NT2/D1 (cell line): ENCODE results near the gene TMEM163.
"Not testable (repeated sequence)": the region's sequence is repeated elsewhere in the genome, so short reads cannot be mapped to it uniquely, and the experiment has no call there.

ENCODE experiments used
- DNase-seq: peaks from one replicate; pipeline ENCODE4 v3.0.0-alpha.2; 2011; ENCODE audit warnings: low read depth, low spot score
- H3K27me3 ChIP-seq: 2 replicates; pipeline ENCODE4 v1.6.0; 2011; ENCODE audit warnings: mild to moderate bottlenecking; ENCODE audit not compliant: insufficient read length, insufficient read depth
- H3K36me3 ChIP-seq: 2 replicates; pipeline ENCODE4 v1.6.1; 2011; ENCODE audit warnings: mild to moderate bottlenecking, low read length, mixed read lengths; ENCODE audit not compliant: insufficient read depth, insufficient read length
- H3K4me1 ChIP-seq: 2 replicates; pipeline ENCODE4 v1.5.1; 2011; ENCODE audit not compliant: insufficient read depth, insufficient read length
- H3K4me3 ChIP-seq: 2 replicates; pipeline ENCODE4 v1.5.1; 2011; ENCODE audit warnings: low read depth; ENCODE audit not compliant: insufficient read length
- H3K9ac ChIP-seq: 2 replicates; pipeline ENCODE4 v1.6.0; 2011; ENCODE audit warnings: low read depth; ENCODE audit not compliant: insufficient read length
- H3K9me3 ChIP-seq: 2 replicates; pipeline ENCODE4 v1.5.1; 2011; ENCODE audit warnings: mild to moderate bottlenecking, low read length; ENCODE audit not compliant: insufficient read depth
- SUZ12 ChIP-seq: IDR thresholded peaks from 2 replicates; pipeline ENCODE4 v1.6.1; 2011; ENCODE audit not compliant: insufficient read length, insufficient read depth; ENCODE audit errors: extremely low read depth
- YY1 ChIP-seq: IDR thresholded peaks from 2 replicates; pipeline ENCODE4 v1.6.1; 2011; ENCODE audit not compliant: insufficient read length, insufficient read depth
- ZNF274 ChIP-seq: IDR thresholded peaks from 2 replicates; pipeline ENCODE4 v1.6.1; 2011; ENCODE audit warnings: mild to moderate bottlenecking, low read depth, low read length

Gene TMEM163

GRCh38 chr2:134491771-134492441, 226.9 kb downstream of the TMEM163 start:
- no peak for DNase-seq
- Histone ChIP-seq H3K4me1 (no peaks in the 10 kb centered on the region), H3K9me3 (no peaks in the 10 kb centered on the region), H3K4me3 (no peak overlapping the region), H3K9ac (no peak overlapping the region), H3K36me3 (no peaks in the 10 kb centered on the region), H3K27me3 (no peaks in the 10 kb centered on the region)
- TF ChIP-seq ZNF274 (no peak), SUZ12 (no peak), YY1 (no peak)

GRCh38 chr2:134491022-134491421, 227.8 kb downstream of the TMEM163 start:
- DNase-seq: no peak
- H3K4me1 ChIP-seq: no peaks in the 10 kb centered on the region
- no peak overlapping the region for H3K9ac ChIP-seq
- H3K27me3 ChIP-seq: no peaks in the 10 kb centered on the region
- no peak overlapping the region for H3K4me3 ChIP-seq
- H3K36me3 ChIP-seq: no peaks in the 10 kb centered on the region
- no peaks in the 10 kb centered on the region for H3K9me3 ChIP-seq
- TF ChIP-seq YY1: no peak
- no peak for TF ChIP-seq SUZ12
- no peak for TF ChIP-seq ZNF274

- Histone ChIP-seq H3K4me1 (no peaks in the 10 kb centered on the region), H3K9ac (no peak overlapping the region), H3K9me3 (no peaks in the 10 kb centered on the region), H3K36me3 (no peaks in the 10 kb centered on the region), H3K27me3 (no peaks in the 10 kb centered on the region), H3K4me3 (no peak overlapping the region)
- DNase-seq: no peak
- TF ChIP-seq ZNF274: no peak
- no peak for TF ChIP-seq YY1
- no peak for TF ChIP-seq SUZ12
Measured at GRCh38 chr2:134490559-134490958, 228.2 kb downstream of the TMEM163 start.

GRCh38 chr2:134489732-134490384, 228.9 kb downstream of the TMEM163 start:
- TF ChIP-seq YY1 (no peak), SUZ12 (no peak), ZNF274 (no peak)
- H3K4me1 ChIP-seq: no peaks in the 10 kb centered on the region
- H3K4me3 ChIP-seq: no peak overlapping the region
- H3K36me3 ChIP-seq: no peaks in the 10 kb centered on the region
- no peak for DNase-seq
- no peak overlapping the region for H3K9ac ChIP-seq
- H3K27me3 ChIP-seq: no peaks in the 10 kb centered on the region
- no peaks in the 10 kb centered on the region for H3K9me3 ChIP-seq

GRCh38 chr2:134482766-134483340, 235.9 kb downstream of the TMEM163 start:
- Histone ChIP-seq H3K9me3 (no peaks in the 10 kb centered on the region), H3K4me3 (no peak overlapping the region), H3K36me3 (no peaks in the 10 kb centered on the region), H3K9ac (no peak overlapping the region), H3K27me3 (no peaks in the 10 kb centered on the region), H3K4me1 (no peaks in the 10 kb centered on the region)
- DNase-seq: no peak
- TF ChIP-seq ZNF274 (no peak), YY1 (no peak)

- H3K4me1 ChIP-seq: no peaks in the 10 kb centered on the region
- no peak for TF ChIP-seq SUZ12
- no peak for DNase-seq
- no peak overlapping the region for H3K4me3 ChIP-seq
- no peak overlapping the region for H3K9ac ChIP-seq
- no peaks in the 10 kb centered on the region for H3K9me3 ChIP-seq
- no peaks in the 10 kb centered on the region for H3K27me3 ChIP-seq
- no peaks in the 10 kb centered on the region for H3K36me3 ChIP-seq
Measured at GRCh38 chr2:134482131-134482723, 236.6 kb downstream of the TMEM163 start.

GRCh38 chr2:134479696-134480330, 239.0 kb downstream of the TMEM163 start:
- no peak for DNase-seq
- H3K9me3 ChIP-seq: no peaks in the 10 kb centered on the region
- H3K36me3 ChIP-seq: no peaks in the 10 kb centered on the region
- no peaks in the 10 kb centered on the region for H3K4me1 ChIP-seq
- no peak overlapping the region for H3K4me3 ChIP-seq
- H3K9ac ChIP-seq: no peak overlapping the region
- TF ChIP-seq SUZ12: no peak
- no peak for TF ChIP-seq YY1
- no peak for TF ChIP-seq ZNF274
- no peaks in the 10 kb centered on the region for H3K27me3 ChIP-seq

GRCh38 chr2:134476982-134477381, 241.8 kb downstream of the TMEM163 start:
- not testable (repeated sequence) for H3K27me3 ChIP-seq, H3K36me3 ChIP-seq, H3K4me1 ChIP-seq, H3K9me3 ChIP-seq, H3K9ac ChIP-seq, H3K4me3 ChIP-seq, DNase-seq
